ENCODE data around the gene NLGN1. TPM values are rescaled to one million over a fixed set of nuclear protein-coding genes. Genes with fewer than 3 reads are reported as not detected.

NLGN1 gene
- total RNA-seq, 4 donors from 2014 or later, result 2.2 to 5.8 (median 3.0) TPM

GRCh38 chr3:173875790-173876189 is 478.2 kb downstream of the NLGN1 start:
- Histone ChIP-seq H3K27me3 (no peaks in the 10 kb centered on the region), H3K9me3 (no peaks in the 10 kb centered on the region), H3K4me1 (no peaks in the 10 kb centered on the region), H3K27ac (no peak overlapping the region), H3K36me3 (no peaks in the 10 kb centered on the region), H3K4me3 (no peak overlapping the region)
- DNase-seq (ENCODE audit: low spot score in 2 of 2), result no peak
- TF ChIP-seq POLR2AphosphoS5 (IDR thresholded peaks at IDR 0.05), result no peak
- TF ChIP-seq POLR2A (IDR thresholded peaks at IDR 0.05), result no peak
- TF ChIP-seq CTCF (IDR thresholded peaks at IDR 0.05), result no peak

- Histone ChIP-seq H3K27ac (no peak overlapping the region), H3K36me3 (no peaks in the 10 kb centered on the region), H3K4me3 (no peak overlapping the region), H3K27me3 (no peaks in the 10 kb centered on the region), H3K9me3 (no peaks in the 10 kb centered on the region), H3K4me1 (no peaks in the 10 kb centered on the region)
- no peak for DNase-seq (ENCODE audit: low spot score in 2 of 2)
- no peak for TF ChIP-seq POLR2A (IDR thresholded peaks at IDR 0.05)
- no peak for TF ChIP-seq EP300 (IDR thresholded peaks at IDR 0.05)
- no peak for TF ChIP-seq CTCF (IDR thresholded peaks at IDR 0.05)
- TF ChIP-seq POLR2AphosphoS5 (IDR thresholded peaks at IDR 0.05), result no peak
Observed at GRCh38 chr3:173876476-173876875, 478.9 kb downstream of the NLGN1 start.

- TF ChIP-seq POLR2AphosphoS5 (IDR thresholded peaks at IDR 0.05) (no peak), POLR2A (IDR thresholded peaks at IDR 0.05) (no peak), EP300 (IDR thresholded peaks at IDR 0.05) (no peak)
- no peaks in the 10 kb centered on the region for H3K9me3 ChIP-seq
- no peaks in the 10 kb centered on the region for H3K4me1 ChIP-seq
- DNase-seq (ENCODE audit: low spot score in 2 of 2), result no peak
- no peaks in the 10 kb centered on the region for H3K36me3 ChIP-seq
- no peak overlapping the region for H3K27ac ChIP-seq
- H3K4me3 ChIP-seq, result no peak overlapping the region
- H3K27me3 ChIP-seq, result no peaks in the 10 kb centered on the region
Observed at GRCh38 chr3:173887888-173888287, 490.3 kb downstream of the NLGN1 start.

- WGBS, result 32% methylated on average over 4 of the region's 4 CpGs
- no peaks in the 10 kb centered on the region for H3K27me3 ChIP-seq
- H3K4me1 ChIP-seq, result no peaks in the 10 kb centered on the region
- no peaks in the 10 kb centered on the region for H3K36me3 ChIP-seq
- no peaks in the 10 kb centered on the region for H3K9me3 ChIP-seq
- no peak for DNase-seq (ENCODE audit: low spot score in 2 of 2)
- H3K4me3 ChIP-seq, result no peak overlapping the region
- no peak overlapping the region for H3K27ac ChIP-seq
- no peak for TF ChIP-seq POLR2AphosphoS5 (IDR thresholded peaks at IDR 0.05)
- TF ChIP-seq EP300 (IDR thresholded peaks at IDR 0.05), result no peak
Observed at GRCh38 chr3:173889596-173889995, 492.1 kb downstream of the NLGN1 start.

- DNase-seq (ENCODE audit: low spot score in 2 of 2), result no peak
- no peak overlapping the region for H3K4me3 ChIP-seq
- H3K27me3 ChIP-seq, result no peaks in the 10 kb centered on the region
- no peaks in the 10 kb centered on the region for H3K4me1 ChIP-seq
- 81% methylated on average over 4 of the region's 4 CpGs for WGBS
- no peaks in the 10 kb centered on the region for H3K9me3 ChIP-seq
- no peak for TF ChIP-seq CTCF (IDR thresholded peaks at IDR 0.05)
- no peak for TF ChIP-seq POLR2AphosphoS5 (IDR thresholded peaks at IDR 0.05)
- TF ChIP-seq POLR2A (IDR thresholded peaks at IDR 0.05), result no peak
- no peak for TF ChIP-seq EP300 (IDR thresholded peaks at IDR 0.05)
- H3K27ac ChIP-seq, result no peak overlapping the region
- no peaks in the 10 kb centered on the region for H3K36me3 ChIP-seq
Observed at GRCh38 chr3:173890091-173890490, 492.5 kb downstream of the NLGN1 start.

GRCh38 chr3:173891272-173892100 is 493.9 kb downstream of the NLGN1 start:
- no peak for TF ChIP-seq POLR2A (IDR thresholded peaks at IDR 0.05)
- no peak for TF ChIP-seq CTCF (IDR thresholded peaks at IDR 0.05)
- no peak for DNase-seq (ENCODE audit: low spot score in 2 of 2)
- 96% methylated on average over 4 of the region's 4 CpGs for WGBS

More at GRCh38 chr3:173891272-173892100, 493.9 kb downstream of the NLGN1 start:
- H3K27me3 ChIP-seq, result no peaks in the 10 kb centered on the region
- no peaks in the 10 kb centered on the region for H3K36me3 ChIP-seq
- no peaks in the 10 kb centered on the region for H3K4me1 ChIP-seq
- no peak overlapping the region for H3K4me3 ChIP-seq
- H3K9me3 ChIP-seq, result no peaks in the 10 kb centered on the region
- no peak overlapping the region for H3K27ac ChIP-seq

Measured in suprapubic skin (tissue), 4 donors.